Measurements from ENCODE around the gene LANCL1. TPM values are rescaled to one million over a fixed set of nuclear protein-coding genes. Genes with fewer than 3 reads are reported as not detected.

The LANCL1 gene
- polyA plus RNA-seq (2014; cell fraction: cytosol; rRNA removed), result 65.9 and 68.6 TPM in 2 replicates
- polyA plus RNA-seq (2014; cell fraction: nucleus; rRNA removed), result 54.4 and 62.8 TPM in 2 replicates

GRCh38 chr2:210476194-210477128 lies at the start of gene LANCL1:
Gene LANCL1 (minus strand): TSS chr2:210476759. CDS start chr2:210476396, 363 bp downstream.
- DNase-seq (ENCODE audit: low spot score), result peak; percentile 91

- no peak for DNase-seq (ENCODE audit: low spot score)
These were observed 48.0 kb upstream of the LANCL1 start for GRCh38 chr2:210524533-210524932.

GRCh38 chr2:210523650-210524289 lies 47.2 kb upstream of the LANCL1 start:
- DNase-seq (ENCODE audit: low spot score), result no peak

GRCh38 chr2:210522399-210522798 lies 45.8 kb upstream of the LANCL1 start:
- no peak for DNase-seq (ENCODE audit: low spot score)

- no peak for DNase-seq (ENCODE audit: low spot score)
These were observed 43.0 kb upstream of the LANCL1 start for GRCh38 chr2:210519594-210519993.

- DNase-seq (ENCODE audit: low spot score), result no peak
These were observed 40.7 kb upstream of the LANCL1 start for GRCh38 chr2:210517264-210517663.

GRCh38 chr2:210515911-210516310 lies 39.4 kb upstream of the LANCL1 start:
- no peak for DNase-seq (ENCODE audit: low spot score)

GRCh38 chr2:210503725-210504191 lies 27.2 kb upstream of the LANCL1 start:
- DNase-seq (ENCODE audit: low spot score), result no peak

- DNase-seq (ENCODE audit: low spot score), result peak; percentile 49
These were observed 26.6 kb upstream of the LANCL1 start for GRCh38 chr2:210503001-210503623.

- no peak for DNase-seq (ENCODE audit: low spot score)
These were observed 20.0 kb upstream of the LANCL1 start for GRCh38 chr2:210496512-210496911.

GRCh38 chr2:210493528-210493927 lies 17.0 kb upstream of the LANCL1 start:
- DNase-seq (ENCODE audit: low spot score), result no peak

GRCh38 chr2:210481601-210482175 lies 5.1 kb upstream of the LANCL1 start:
- no peak for DNase-seq (ENCODE audit: low spot score)

- DNase-seq (ENCODE audit: low spot score), result no peak
These were observed 4.2 kb upstream of the LANCL1 start for GRCh38 chr2:210480764-210481163.

- DNase-seq (ENCODE audit: low spot score), result no peak
These were observed 3.5 kb upstream of the LANCL1 start for GRCh38 chr2:210480079-210480478.

- DNase-seq (ENCODE audit: low spot score), result no peak
These were observed 2.1 kb upstream of the LANCL1 start for GRCh38 chr2:210478661-210479060.

- no peak for DNase-seq (ENCODE audit: low spot score)
These were observed 937 bp upstream of the LANCL1 start for GRCh38 chr2:210477496-210477895.

- DNase-seq (ENCODE audit: low spot score), result peak; percentile 17
These were observed 853 bp downstream of the LANCL1 start for GRCh38 chr2:210475706-210476105.

- no peak for DNase-seq (ENCODE audit: low spot score)
These were observed 1.8 kb downstream of the LANCL1 start for GRCh38 chr2:210474776-210475175.

- DNase-seq (ENCODE audit: low spot score), result no peak
These were observed 15.2 kb downstream of the LANCL1 start for GRCh38 chr2:210461401-210461800.

- no peak for DNase-seq (ENCODE audit: low spot score)
These were observed 16.0 kb downstream of the LANCL1 start for GRCh38 chr2:210460322-210461227.

- DNase-seq (ENCODE audit: low spot score), result no peak
These were observed 16.7 kb downstream of the LANCL1 start for GRCh38 chr2:210459880-210460279.
